DMS53 treated with DMSO at 0.1 percent for 48 hours (cell line): ENCODE measurements around the gene EVPL.
"Not testable (repeated sequence)": the region's sequence is repeated elsewhere in the genome, so short reads cannot be mapped to it uniquely, and the experiment has no call there.

Experiments used
- DNase-seq: peaks from one replicate; lab custom pipeline; 2025; ENCODE audit not compliant: unreplicated experiment; lab: John Stamatoyannopoulos, UW

The EVPL gene

GRCh38 chr17:75969044-75969443, 58.1 kb downstream of the EVPL start:
- DNase-seq, result not testable (repeated sequence)

- DNase-seq, result no peak
These were observed 61.6 kb downstream of the EVPL start for GRCh38 chr17:75965468-75965867.

DNA sequence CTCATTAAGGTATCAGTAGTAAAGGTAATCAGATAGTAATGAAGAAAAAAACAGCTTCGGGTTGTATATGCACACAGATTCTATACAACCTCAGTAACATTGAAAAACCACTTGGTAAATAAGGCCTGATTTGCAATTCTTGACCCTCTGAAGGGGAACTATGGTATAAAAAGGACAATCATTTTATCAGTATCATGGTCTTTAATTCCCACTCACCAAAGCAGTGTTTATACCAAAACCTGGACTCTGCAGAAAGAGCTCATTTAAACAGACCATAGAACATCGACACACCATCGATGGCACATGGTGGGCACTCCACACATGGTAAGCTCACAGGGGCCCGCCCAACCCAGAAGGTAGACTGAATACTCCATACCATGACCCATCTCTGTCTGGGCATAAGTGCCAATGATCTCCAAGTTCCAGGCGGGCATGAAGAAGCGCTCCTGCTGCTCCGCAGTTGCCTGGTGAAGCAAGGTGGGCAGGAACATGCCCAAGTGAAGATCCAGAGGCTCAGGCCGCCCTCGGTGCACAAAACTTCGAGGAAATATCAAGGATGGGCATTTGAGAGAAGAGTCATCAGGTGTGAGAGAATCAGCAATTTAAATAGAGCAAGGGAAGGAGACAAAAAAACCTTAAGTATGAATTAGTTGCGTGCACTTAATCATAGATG, 67.1 kb downstream of the EVPL start:
- DNase-seq, result no peak

GRCh38 chr17:75959051-75959838, 67.9 kb downstream of the EVPL start:
- no peak for DNase-seq
